ENCODE measurements around the gene SLC35A5.

GRCh38 chr3:112560307-112560706, 1.5 kb upstream of the SLC35A5 start:
- TF ChIP-seq CTCF (IDR thresholded peaks at IDR 0.05) (no peak), TCF7L2 (IDR thresholded peaks at IDR 0.05; ENCODE audit: low read depth, low read length) (no peak), SIN3A (IDR thresholded peaks at IDR 0.05; ENCODE audit: borderline replicate concordance, insufficient read depth, low read depth, low read length) (no peak)
